Measurements from ENCODE around the gene DPF3.

The DPF3 gene

GRCh38 chr14:72731252-72732020 is 162.5 kb downstream of the DPF3 start:
- DNase-seq (ENCODE audit: low spot score in 2 of 2) = no peak
- Mint-ChIP-seq H3K27ac (no peak overlapping the region), H3K4me3 (no peak overlapping the region), H3K36me3 (peaks cover 36% of the 10 kb centered on the region), H3K4me1 (peaks cover 17% of the 10 kb centered on the region), H3K9me3 (no peaks in the 10 kb centered on the region), H3K27me3 (no peaks in the 10 kb centered on the region)
- no peak for ATAC-seq (ENCODE audit: low read depth)

- Mint-ChIP-seq H3K4me1 (peaks cover 17% of the 10 kb centered on the region), H3K36me3 (peaks cover 36% of the 10 kb centered on the region), H3K9me3 (no peaks in the 10 kb centered on the region), H3K27ac (no peak overlapping the region), H3K27me3 (no peaks in the 10 kb centered on the region), H3K4me3 (no peak overlapping the region)
- ATAC-seq (ENCODE audit: low read depth) (no peak), DNase-seq (ENCODE audit: low spot score in 2 of 2) (no peak)
Observed at GRCh38 chr14:72730468-72730867, 163.4 kb downstream of the DPF3 start.

GRCh38 chr14:72726444-72726843 is 167.5 kb downstream of the DPF3 start:
- ATAC-seq (ENCODE audit: low read depth) = no peak
- Mint-ChIP-seq H3K4me3 (no peak overlapping the region), H3K27ac (no peak overlapping the region), H3K36me3 (peaks cover 44% of the 10 kb centered on the region), H3K27me3 (no peaks in the 10 kb centered on the region), H3K4me1 (peaks cover 18% of the 10 kb centered on the region), H3K9me3 (no peaks in the 10 kb centered on the region)
- DNase-seq (ENCODE audit: low spot score in 2 of 2) = no peak

GRCh38 chr14:72723858-72724530 is 169.9 kb downstream of the DPF3 start:
- Mint-ChIP-seq H3K4me3 (no peak overlapping the region), H3K4me1 (peaks cover 21% of the 10 kb centered on the region), H3K36me3 (peaks cover 29% of the 10 kb centered on the region), H3K27ac (peak overlapping the region; percentile 14), H3K27me3 (no peaks in the 10 kb centered on the region), H3K9me3 (no peaks in the 10 kb centered on the region)
- no peak for DNase-seq (ENCODE audit: low spot score in 2 of 2)
- no peak for ATAC-seq (ENCODE audit: low read depth)

GRCh38 chr14:72722201-72722785 is 171.6 kb downstream of the DPF3 start:
- Mint-ChIP-seq H3K4me3 (no peak overlapping the region), H3K27me3 (no peaks in the 10 kb centered on the region), H3K27ac (no peak overlapping the region), H3K36me3 (peaks cover 17% of the 10 kb centered on the region), H3K9me3 (no peaks in the 10 kb centered on the region), H3K4me1 (peaks cover 23% of the 10 kb centered on the region)
- DNase-seq (ENCODE audit: low spot score in 2 of 2) (no peak), ATAC-seq (ENCODE audit: low read depth) (no peak)

- H3K36me3 Mint-ChIP-seq = peaks cover 14% of the 10 kb centered on the region
- H3K9me3 Mint-ChIP-seq = no peaks in the 10 kb centered on the region
- H3K4me1 Mint-ChIP-seq = peaks cover 34% of the 10 kb centered on the region
- no peak overlapping the region for H3K4me3 Mint-ChIP-seq
- no peak for ATAC-seq (ENCODE audit: low read depth)
- H3K27me3 Mint-ChIP-seq = no peaks in the 10 kb centered on the region
- no peak for DNase-seq (ENCODE audit: low spot score in 2 of 2)
- H3K27ac Mint-ChIP-seq = no peak overlapping the region
Observed at GRCh38 chr14:72721083-72721482, 172.8 kb downstream of the DPF3 start.

GRCh38 chr14:72717220-72717619 is 176.7 kb downstream of the DPF3 start:
- H3K9me3 Mint-ChIP-seq = no peaks in the 10 kb centered on the region
- ATAC-seq (ENCODE audit: low read depth) (no peak), DNase-seq (ENCODE audit: low spot score in 2 of 2) (no peak)
- peaks cover 9% of the 10 kb centered on the region for H3K36me3 Mint-ChIP-seq
- H3K4me3 Mint-ChIP-seq = peak overlapping the region; percentile 31
- peak overlapping the region; percentile 64 for H3K27ac Mint-ChIP-seq
- H3K27me3 Mint-ChIP-seq = no peaks in the 10 kb centered on the region
- H3K4me1 Mint-ChIP-seq = peaks cover 59% of the 10 kb centered on the region

- DNase-seq (ENCODE audit: low spot score in 2 of 2) (no peak), ATAC-seq (ENCODE audit: low read depth) (no peak)
- H3K9me3 Mint-ChIP-seq = no peaks in the 10 kb centered on the region
- peaks cover 9% of the 10 kb centered on the region for H3K36me3 Mint-ChIP-seq
- H3K27me3 Mint-ChIP-seq = no peaks in the 10 kb centered on the region
- peak overlapping the region; percentile 5 for H3K4me3 Mint-ChIP-seq
- H3K27ac Mint-ChIP-seq = peak overlapping the region; percentile 64
- H3K4me1 Mint-ChIP-seq = peaks cover 57% of the 10 kb centered on the region
Observed at GRCh38 chr14:72716476-72716875, 177.4 kb downstream of the DPF3 start.

GRCh38 chr14:72715850-72716228 is 178.1 kb downstream of the DPF3 start:
- no peak overlapping the region for H3K4me3 Mint-ChIP-seq
- DNase-seq (ENCODE audit: low spot score in 2 of 2) (no peak), ATAC-seq (ENCODE audit: low read depth) (no peak)
- H3K36me3 Mint-ChIP-seq = peaks cover 13% of the 10 kb centered on the region
- H3K27me3 Mint-ChIP-seq = no peaks in the 10 kb centered on the region
- no peak overlapping the region for H3K27ac Mint-ChIP-seq
- no peaks in the 10 kb centered on the region for H3K9me3 Mint-ChIP-seq
- peaks cover 57% of the 10 kb centered on the region for H3K4me1 Mint-ChIP-seq

GRCh38 chr14:72715215-72715849 is 178.6 kb downstream of the DPF3 start:
- H3K27me3 Mint-ChIP-seq = no peaks in the 10 kb centered on the region
- no peak for DNase-seq (ENCODE audit: low spot score in 2 of 2)
- H3K4me1 Mint-ChIP-seq = peaks cover 54% of the 10 kb centered on the region
- H3K27ac Mint-ChIP-seq = no peak overlapping the region
- peaks cover 13% of the 10 kb centered on the region for H3K36me3 Mint-ChIP-seq
- ATAC-seq (ENCODE audit: low read depth) = no peak
- no peaks in the 10 kb centered on the region for H3K9me3 Mint-ChIP-seq
- peak overlapping the region; percentile 71 for H3K4me3 Mint-ChIP-seq

- H3K9me3 Mint-ChIP-seq = no peaks in the 10 kb centered on the region
- H3K36me3 Mint-ChIP-seq = peaks cover 16% of the 10 kb centered on the region
- no peak for DNase-seq (ENCODE audit: low spot score in 2 of 2)
- no peak for ATAC-seq (ENCODE audit: low read depth)
- H3K4me3 Mint-ChIP-seq = peak overlapping the region; percentile 71
- H3K27ac Mint-ChIP-seq = no peak overlapping the region
- peaks cover 54% of the 10 kb centered on the region for H3K4me1 Mint-ChIP-seq
- H3K27me3 Mint-ChIP-seq = no peaks in the 10 kb centered on the region
Observed at GRCh38 chr14:72714871-72715214, 179.1 kb downstream of the DPF3 start.

GRCh38 chr14:72714094-72714493 is 179.8 kb downstream of the DPF3 start:
- peak; percentile 99 for ATAC-seq (ENCODE audit: low read depth)
- Mint-ChIP-seq H3K36me3 (peaks cover 18% of the 10 kb centered on the region), H3K9me3 (no peaks in the 10 kb centered on the region), H3K27ac (peak overlapping the region; percentile 42), H3K4me3 (peak overlapping the region; percentile 71), H3K4me1 (peaks cover 54% of the 10 kb centered on the region), H3K27me3 (no peaks in the 10 kb centered on the region)
- peak; percentile 53 to 66 for DNase-seq (ENCODE audit: low spot score in 2 of 2)

GRCh38 chr14:72711936-72712335 is 182.0 kb downstream of the DPF3 start:
- H3K9me3 Mint-ChIP-seq = no peaks in the 10 kb centered on the region
- ATAC-seq (ENCODE audit: low read depth) = no peak
- H3K4me3 Mint-ChIP-seq = no peak overlapping the region
- DNase-seq (ENCODE audit: low spot score in 2 of 2) = no peak
- H3K4me1 Mint-ChIP-seq = peaks cover 45% of the 10 kb centered on the region
- H3K36me3 Mint-ChIP-seq = peaks cover 24% of the 10 kb centered on the region
- H3K27ac Mint-ChIP-seq = no peak overlapping the region
- H3K27me3 Mint-ChIP-seq = no peaks in the 10 kb centered on the region

GRCh38 chr14:72709916-72710611 is 183.8 kb downstream of the DPF3 start:
- DNase-seq (ENCODE audit: low spot score in 2 of 2) (no peak), ATAC-seq (ENCODE audit: low read depth) (no peak)
- Mint-ChIP-seq H3K4me1 (peaks cover 30% of the 10 kb centered on the region), H3K4me3 (no peak overlapping the region), H3K9me3 (no peaks in the 10 kb centered on the region), H3K27ac (no peak overlapping the region), H3K27me3 (no peaks in the 10 kb centered on the region), H3K36me3 (peaks cover 28% of the 10 kb centered on the region)
